ENCODE results near the gene YIPF3.
"Not testable (repeated sequence)": the region's sequence is repeated elsewhere in the genome, so short reads cannot be mapped to it uniquely, and the experiment has no call there.

YIPF3 gene

DNA sequence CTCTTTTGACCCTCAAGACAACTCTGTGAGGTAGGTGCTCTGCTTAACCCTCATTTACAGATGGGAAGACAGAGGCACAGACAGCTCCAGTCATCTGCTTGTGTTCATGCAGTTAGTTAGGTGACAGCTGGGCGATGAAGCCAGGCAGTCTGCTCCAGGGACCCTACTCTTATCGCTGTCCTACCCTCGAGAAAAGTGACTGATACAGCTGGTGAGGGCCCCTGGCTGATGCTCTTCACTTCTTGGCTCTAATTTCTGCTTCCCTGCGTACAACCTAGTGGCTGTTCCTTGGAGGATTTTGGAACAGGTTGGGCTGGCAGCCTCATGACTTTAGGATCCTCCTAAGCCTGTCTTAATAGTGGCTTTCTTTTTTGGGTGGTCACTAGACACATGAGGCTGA lies 48.5 kb downstream of the YIPF3 start:
- H3K4me3 ChIP-seq (replicated peaks; ENCODE audit: insufficient read depth, low read length) = no peak overlapping the region
- TF ChIP-seq, protein P1, sequence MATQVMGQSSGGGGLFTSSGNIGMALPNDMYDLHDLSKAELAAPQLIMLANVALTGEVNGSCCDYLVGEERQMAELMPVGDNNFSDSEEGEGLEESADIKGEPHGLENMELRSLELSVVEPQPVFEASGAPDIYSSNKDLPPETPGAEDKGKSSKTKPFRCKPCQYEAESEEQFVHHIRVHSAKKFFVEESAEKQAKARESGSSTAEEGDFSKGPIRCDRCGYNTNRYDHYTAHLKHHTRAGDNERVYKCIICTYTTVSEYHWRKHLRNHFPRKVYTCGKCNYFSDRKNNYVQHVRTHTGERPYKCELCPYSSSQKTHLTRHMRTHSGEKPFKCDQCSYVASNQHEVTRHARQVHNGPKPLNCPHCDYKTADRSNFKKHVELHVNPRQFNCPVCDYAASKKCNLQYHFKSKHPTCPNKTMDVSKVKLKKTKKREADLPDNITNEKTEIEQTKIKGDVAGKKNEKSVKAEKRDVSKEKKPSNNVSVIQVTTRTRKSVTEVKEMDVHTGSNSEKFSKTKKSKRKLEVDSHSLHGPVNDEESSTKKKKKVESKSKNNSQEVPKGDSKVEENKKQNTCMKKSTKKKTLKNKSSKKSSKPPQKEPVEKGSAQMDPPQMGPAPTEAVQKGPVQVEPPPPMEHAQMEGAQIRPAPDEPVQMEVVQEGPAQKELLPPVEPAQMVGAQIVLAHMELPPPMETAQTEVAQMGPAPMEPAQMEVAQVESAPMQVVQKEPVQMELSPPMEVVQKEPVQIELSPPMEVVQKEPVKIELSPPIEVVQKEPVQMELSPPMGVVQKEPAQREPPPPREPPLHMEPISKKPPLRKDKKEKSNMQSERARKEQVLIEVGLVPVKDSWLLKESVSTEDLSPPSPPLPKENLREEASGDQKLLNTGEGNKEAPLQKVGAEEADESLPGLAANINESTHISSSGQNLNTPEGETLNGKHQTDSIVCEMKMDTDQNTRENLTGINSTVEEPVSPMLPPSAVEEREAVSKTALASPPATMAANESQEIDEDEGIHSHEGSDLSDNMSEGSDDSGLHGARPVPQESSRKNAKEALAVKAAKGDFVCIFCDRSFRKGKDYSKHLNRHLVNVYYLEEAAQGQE (IDR thresholded peaks at IDR 0.05; ENCODE audit: insufficient replicate concordance, low read depth) = no peak
- no peak for TF ChIP-seq POLR2AphosphoS5 (IDR thresholded peaks at IDR 0.05; ENCODE audit: low read depth)
- TF ChIP-seq SPI1 (IDR thresholded peaks at IDR 0.05; ENCODE audit: borderline replicate concordance, low read depth) = no peak
- TF ChIP-seq, protein P2, sequence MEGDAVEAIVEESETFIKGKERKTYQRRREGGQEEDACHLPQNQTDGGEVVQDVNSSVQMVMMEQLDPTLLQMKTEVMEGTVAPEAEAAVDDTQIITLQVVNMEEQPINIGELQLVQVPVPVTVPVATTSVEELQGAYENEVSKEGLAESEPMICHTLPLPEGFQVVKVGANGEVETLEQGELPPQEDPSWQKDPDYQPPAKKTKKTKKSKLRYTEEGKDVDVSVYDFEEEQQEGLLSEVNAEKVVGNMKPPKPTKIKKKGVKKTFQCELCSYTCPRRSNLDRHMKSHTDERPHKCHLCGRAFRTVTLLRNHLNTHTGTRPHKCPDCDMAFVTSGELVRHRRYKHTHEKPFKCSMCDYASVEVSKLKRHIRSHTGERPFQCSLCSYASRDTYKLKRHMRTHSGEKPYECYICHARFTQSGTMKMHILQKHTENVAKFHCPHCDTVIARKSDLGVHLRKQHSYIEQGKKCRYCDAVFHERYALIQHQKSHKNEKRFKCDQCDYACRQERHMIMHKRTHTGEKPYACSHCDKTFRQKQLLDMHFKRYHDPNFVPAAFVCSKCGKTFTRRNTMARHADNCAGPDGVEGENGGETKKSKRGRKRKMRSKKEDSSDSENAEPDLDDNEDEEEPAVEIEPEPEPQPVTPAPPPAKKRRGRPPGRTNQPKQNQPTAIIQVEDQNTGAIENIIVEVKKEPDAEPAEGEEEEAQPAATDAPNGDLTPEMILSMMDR (IDR thresholded peaks at IDR 0.05; ENCODE audit: insufficient read depth, low read length) = no peak
- TF ChIP-seq GABPA (IDR thresholded peaks at IDR 0.05; ENCODE audit: low read depth) = no peak
- no peaks in the 10 kb centered on the region for H3K27me3 ChIP-seq (ENCODE audit: insufficient read depth, poor library complexity, severe bottlenecking)
- DNase-seq (ENCODE audit: low read depth in 1 of 2, low spot score in 1 of 2) = no peak
- H3K27ac ChIP-seq (replicated peaks) = no peak overlapping the region

DNA sequence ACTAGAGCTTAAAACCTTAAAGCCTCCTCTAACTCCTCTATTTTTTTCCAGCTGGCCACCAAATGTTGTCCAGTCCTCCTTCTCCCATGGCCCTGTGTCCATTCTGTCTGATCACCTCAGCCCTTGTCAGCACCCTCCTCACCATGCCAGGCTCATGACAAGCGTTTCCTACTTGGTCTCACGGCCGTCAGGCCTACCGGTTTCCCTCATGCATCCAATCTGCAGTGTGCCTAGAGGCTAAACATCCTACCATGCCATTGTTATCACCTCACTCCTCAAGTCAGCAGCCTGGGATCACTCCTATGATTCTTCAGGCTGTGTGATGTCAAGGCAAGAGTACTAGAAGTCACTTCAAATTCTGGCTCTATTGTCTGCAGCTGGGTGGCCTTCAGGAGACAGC lies 49.0 kb downstream of the YIPF3 start:
- DNase-seq (ENCODE audit: low read depth in 1 of 2, low spot score in 1 of 2) = no peak
- no peak overlapping the region for H3K27ac ChIP-seq (replicated peaks)
- TF ChIP-seq, protein P1 (IDR thresholded peaks at IDR 0.05; ENCODE audit: insufficient replicate concordance, low read depth) = no peak
- TF ChIP-seq SPI1 (IDR thresholded peaks at IDR 0.05; ENCODE audit: borderline replicate concordance, low read depth) = no peak
- no peak for TF ChIP-seq GABPA (IDR thresholded peaks at IDR 0.05; ENCODE audit: low read depth)
- TF ChIP-seq, protein P2 (IDR thresholded peaks at IDR 0.05; ENCODE audit: insufficient read depth, low read length) = no peak
- no peak for TF ChIP-seq POLR2AphosphoS5 (IDR thresholded peaks at IDR 0.05; ENCODE audit: low read depth)
- H3K4me3 ChIP-seq (replicated peaks; ENCODE audit: insufficient read depth, low read length) = no peak overlapping the region
- H3K27me3 ChIP-seq (ENCODE audit: insufficient read depth, poor library complexity, severe bottlenecking) = no peaks in the 10 kb centered on the region

DNA sequence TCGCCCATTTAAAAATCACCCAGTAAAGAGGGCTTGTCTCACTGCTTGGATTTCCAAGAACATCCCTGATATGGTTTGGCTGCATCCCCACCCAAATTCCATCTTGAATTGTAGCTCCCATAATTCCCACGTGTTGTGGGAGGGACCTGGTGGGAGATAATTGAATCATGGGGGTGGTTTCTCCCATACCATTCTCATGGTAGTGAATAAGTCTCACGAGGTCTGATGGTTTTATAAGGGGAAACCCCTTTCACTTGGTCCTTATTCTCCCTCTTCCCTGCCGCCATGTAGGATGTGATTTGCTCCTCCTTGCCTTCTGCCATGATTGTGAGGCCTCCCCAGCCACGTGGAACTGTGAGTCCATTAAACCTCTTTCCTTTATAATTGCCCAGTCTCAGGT lies 49.5 kb downstream of the YIPF3 start:
- H3K4me3 ChIP-seq (replicated peaks; ENCODE audit: insufficient read depth, low read length); H3K27me3 ChIP-seq (ENCODE audit: insufficient read depth, poor library complexity, severe bottlenecking); DNase-seq (ENCODE audit: low read depth in 1 of 2, low spot score in 1 of 2); H3K27ac ChIP-seq (replicated peaks): not testable (repeated sequence)

DNA sequence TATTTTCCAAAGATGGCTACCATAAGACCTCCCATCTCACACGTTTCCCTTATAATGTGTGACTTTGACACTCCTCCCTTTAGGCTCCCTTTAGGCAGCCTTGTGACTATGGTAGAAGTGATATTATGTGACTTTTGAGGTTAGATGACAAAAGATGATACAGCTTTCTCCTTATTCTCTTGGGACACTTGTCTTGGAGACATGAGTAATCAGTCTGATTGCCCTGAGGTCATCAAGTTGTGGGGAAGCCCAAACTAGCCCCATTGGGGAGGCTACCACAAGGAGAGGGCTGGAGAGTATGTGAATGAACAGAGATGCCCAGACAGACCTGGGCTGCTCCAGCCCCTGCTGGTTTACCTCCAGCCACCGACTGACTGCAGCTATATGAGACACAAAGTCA lies 50.8 kb downstream of the YIPF3 start:
- TF ChIP-seq GABPA (IDR thresholded peaks at IDR 0.05; ENCODE audit: low read depth) = no peak
- no peak for TF ChIP-seq SPI1 (IDR thresholded peaks at IDR 0.05; ENCODE audit: borderline replicate concordance, low read depth)
- no peak for TF ChIP-seq POLR2AphosphoS5 (IDR thresholded peaks at IDR 0.05; ENCODE audit: low read depth)
- TF ChIP-seq, protein P2 (IDR thresholded peaks at IDR 0.05; ENCODE audit: insufficient read depth, low read length) = no peak
- TF ChIP-seq, protein P1 (IDR thresholded peaks at IDR 0.05; ENCODE audit: insufficient replicate concordance, low read depth) = no peak
- Histone ChIP-seq H3K27ac (replicated peaks) (no peak overlapping the region), H3K4me3 (replicated peaks; ENCODE audit: insufficient read depth, low read length) (no peak overlapping the region), H3K27me3 (ENCODE audit: insufficient read depth, poor library complexity, severe bottlenecking) (no peaks in the 10 kb centered on the region)
- DNase-seq (ENCODE audit: low read depth in 1 of 2, low spot score in 1 of 2) = no peak

Measured in HL-60 (cell line).